K562 (cell line): ENCODE results near the gene MYLK3.

Experiments used
- CEBPB ChIP-seq: fragments of 450-650 bp; IDR thresholded peaks from 2 replicates; pipeline ENCODE4 v1.6.1; 2016; ENCODE audit warnings: missing genetic modification characterization, missing compliant biosample characterization
- NR2C2 ChIP-seq, 2 experiments: fragments of 200-800 bp in 1 of 2; sonication (Bioruptor generic) in 1 of 2; sonication (generic) in 1 of 2; formaldehyde crosslinking in 1 of 2; IDR thresholded peaks; 2 replicates each; pipeline versions ENCODE4 v1.6.1 to v1.8.0; 2016 to 2022; ENCODE audit warnings: mild to moderate bottlenecking in 1 of 2, missing compliant biosample characterization in 1 of 2, missing genetic modification characterization in 1 of 2, missing genetic modification reagents in 1 of 2
- SIN3A ChIP-seq, 2 experiments: fragments of 150-350 bp in 1 of 2; IDR thresholded peaks; 2 replicates each; pipeline ENCODE4 v1.6.1; 2011 to 2016; ENCODE audit warnings: borderline replicate concordance in 2 of 2, low read depth in 2 of 2, low read length in 2 of 2, mild to moderate bottlenecking in 2 of 2, moderate library complexity in 2 of 2; ENCODE audit not compliant: control insufficient read depth in 1 of 2
- SRF ChIP-seq, 2 experiments: fragments of 250-450, 450-650 bp in 1 of 2; sonication (Bioruptor Pico) in 1 of 2; sonication (generic) in 1 of 2; formaldehyde crosslinking; IDR thresholded peaks; 2 replicates each; pipeline versions ENCODE4 v1.5.0 to v1.5.1; 2020 to 2022; ENCODE audit warnings: mild to moderate bottlenecking in 1 of 2, missing genetic modification reagents in 1 of 2
- TAF15 ChIP-seq: fragments of 200-400 bp; formaldehyde crosslinking; IDR thresholded peaks from 2 replicates; pipeline ENCODE4 v1.6.1; 2017; ENCODE audit warnings: mild to moderate bottlenecking, low read depth, low read length, moderate library complexity
- TCF7 ChIP-seq: sonication (generic); IDR thresholded peaks from 2 replicates; pipeline ENCODE4 v1.6.1; 2016; ENCODE audit warnings: antibody characterized with exemption, borderline replicate concordance
- TCF7L2 ChIP-seq: fragments of 150-350 bp; IDR thresholded peaks from 2 replicates; pipeline ENCODE4 v1.6.1; 2016; ENCODE audit warnings: low read depth, mild to moderate bottlenecking, low read length, moderate library complexity
- ZNF445 ChIP-seq: fragments of 250-450 bp; sonication (Bioruptor Pico); IDR thresholded peaks from 2 replicates; pipeline ENCODE4 v1.4.0; 2020; ENCODE audit warnings: low read depth, mild to moderate bottlenecking, moderate library complexity

DNA sequence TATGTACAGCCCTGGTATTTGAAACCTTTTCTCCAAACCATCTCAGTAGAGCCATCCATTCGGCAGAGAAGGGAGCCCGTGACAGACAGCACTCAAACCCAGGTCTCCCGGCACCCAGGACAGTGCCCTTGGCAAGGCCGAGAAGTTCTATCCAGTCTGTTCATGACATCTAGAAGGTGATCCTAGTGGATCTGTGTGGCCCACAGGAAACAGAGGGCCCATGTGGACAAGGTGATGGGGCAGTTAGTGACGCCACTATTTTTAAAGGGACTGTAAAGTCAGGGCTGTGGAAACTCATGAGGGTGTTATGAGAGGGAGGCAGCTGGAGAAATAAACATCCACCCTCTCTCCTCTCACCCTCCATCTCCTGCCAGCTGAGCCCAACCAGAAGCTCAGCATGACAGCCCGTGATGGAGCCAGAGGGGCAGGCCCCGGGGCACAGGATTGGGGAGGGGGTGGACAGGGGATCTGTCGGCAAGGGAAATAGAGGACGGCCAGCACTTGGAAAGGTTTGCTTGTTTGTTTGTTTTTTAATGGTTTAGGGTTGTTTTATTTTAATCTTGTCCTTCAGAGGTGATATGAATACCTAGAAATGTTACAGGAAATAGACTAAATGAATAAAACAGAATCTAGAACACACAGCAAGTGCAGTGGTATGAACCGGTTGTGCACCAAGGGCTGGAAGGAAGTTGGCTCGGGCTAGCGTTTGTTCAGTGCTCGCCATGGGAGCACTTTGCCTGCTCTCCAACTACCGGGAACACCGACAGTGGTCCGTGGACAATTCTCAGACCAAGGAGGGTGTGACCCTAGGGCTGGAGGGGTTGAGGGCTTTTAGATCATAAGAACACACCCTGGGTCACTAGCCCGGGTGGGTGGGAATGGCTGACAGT, 17.1 kb downstream of the MYLK3 start:
- TF ChIP-seq NR2C2 (CRISPR knock-in tag; IDR thresholded peaks at IDR 0.05) (no peak), NR2C2 (tag; IDR thresholded peaks at IDR 0.05) (no peak), TCF7 (no peak), ZNF445 (CRISPR knock-in tag) (no peak), SIN3A (IDR thresholded peaks at IDR 0.05; ENCODE audit: borderline replicate concordance in 2 of 2, control insufficient read depth in 1 of 2, low read depth in 2 of 2, low read length in 2 of 2) (no peak), TAF15 (no peak), TCF7L2 (no peak), CEBPB (tag) (no peak), SRF (CRISPR knock-in tag; IDR thresholded peaks at IDR 0.05) (no peak)
